Effector memory CD4-positive, alpha-beta T cell (primary cell): ENCODE results near the gene RGS8.
"Not testable (repeated sequence)": the region's sequence is repeated elsewhere in the genome, so short reads cannot be mapped to it uniquely, and the experiment has no call there.

Experiments used
- DNase-seq, 3 donors: peaks; one replicate each; pipeline ENCODE4 v3.0.0-alpha.2; 2020
- H3K27ac ChIP-seq: 2 replicates; pipeline ENCODE4 v1.7.0; 2013; ENCODE audit warnings: mild to moderate bottlenecking, low read length, moderate library complexity; ENCODE audit not compliant: insufficient read depth, poor library complexity, severe bottlenecking
- H3K27me3 ChIP-seq: replicated peaks from 2 replicates; pipeline ENCODE4 v1.7.0; 2013; ENCODE audit warnings: mild to moderate bottlenecking, low read length; ENCODE audit not compliant: insufficient read depth, control insufficient read depth, poor library complexity, severe bottlenecking
- H3K36me3 ChIP-seq: 2 replicates; pipeline ENCODE4 v1.7.0; 2013; ENCODE audit warnings: mild to moderate bottlenecking, low read length, moderate library complexity; ENCODE audit not compliant: control insufficient read depth, insufficient read depth
- H3K4me1 ChIP-seq: 2 replicates; pipeline ENCODE4 v1.7.0; 2013; ENCODE audit warnings: low read length, mild to moderate bottlenecking; ENCODE audit not compliant: control insufficient read depth, insufficient read depth, poor library complexity, severe bottlenecking
- H3K4me3 ChIP-seq: 2 replicates; pipeline ENCODE4 v1.7.0; 2013; ENCODE audit warnings: low read length, low read depth, mild to moderate bottlenecking; ENCODE audit not compliant: insufficient read depth, poor library complexity, severe bottlenecking
- H3K9me3 ChIP-seq: 2 replicates; pipeline ENCODE4 v1.7.0; 2013; ENCODE audit warnings: mild to moderate bottlenecking, low read length, moderate library complexity; ENCODE audit not compliant: control insufficient read depth

RGS8 gene

DNA sequence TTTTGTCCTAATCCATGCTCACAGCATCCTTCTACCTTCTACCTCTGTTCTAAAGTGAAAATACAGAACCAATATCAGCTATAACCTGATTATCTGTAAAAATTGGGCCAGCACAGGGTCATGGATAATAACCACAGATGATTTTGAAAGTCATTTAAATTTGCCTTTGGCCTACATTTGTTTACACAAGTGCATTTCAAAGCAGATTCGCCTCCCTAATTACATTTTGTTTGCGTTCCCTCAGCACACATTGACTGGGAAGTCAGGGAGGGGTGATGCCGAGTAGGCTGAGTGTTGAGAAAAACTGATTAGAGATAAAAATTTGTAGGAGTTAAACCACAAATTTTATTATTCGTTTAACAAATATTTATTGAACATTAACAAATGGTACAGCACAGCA, 19.2 kb upstream of the RGS8 start:
- Histone ChIP-seq H3K9me3 (no peaks in the 10 kb centered on the region), H3K27me3 (no peaks in the 10 kb centered on the region), H3K4me3 (no peak overlapping the region), H3K36me3 (no peaks in the 10 kb centered on the region), H3K27ac (no peak overlapping the region), H3K4me1 (no peaks in the 10 kb centered on the region)
- no peak for DNase-seq

DNA sequence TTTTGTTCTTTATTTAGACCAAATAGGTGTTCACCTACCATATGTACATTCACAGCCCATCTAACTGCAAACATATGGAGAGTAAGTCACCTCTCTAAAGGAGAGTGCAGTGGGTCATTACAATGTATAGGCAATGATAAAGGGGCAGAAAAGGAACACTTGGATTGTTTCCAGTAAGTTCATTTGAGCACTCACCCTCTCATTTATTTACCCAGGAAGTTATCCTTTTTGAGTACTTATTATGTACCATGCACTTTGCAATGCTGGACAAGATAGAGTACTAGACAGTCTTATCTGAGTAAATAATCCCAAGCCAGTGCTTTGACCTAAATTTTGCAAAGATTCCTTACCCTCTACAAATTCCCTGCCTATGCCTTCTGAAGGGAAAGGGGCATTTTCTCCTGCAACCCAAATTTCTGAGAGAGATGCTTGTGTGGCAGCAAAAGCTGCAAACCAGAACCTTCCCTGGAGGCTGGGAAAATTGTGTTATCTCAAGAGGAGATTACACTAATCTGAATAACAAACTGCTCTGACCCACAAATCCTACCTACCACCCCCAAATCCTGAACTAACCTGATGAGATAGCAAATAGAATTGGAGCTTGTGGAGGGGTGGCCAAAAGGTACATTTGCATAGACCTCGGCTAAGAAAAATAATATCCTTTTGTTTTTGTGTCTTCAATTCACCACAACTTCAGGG, 18.6 kb upstream of the RGS8 start:
- H3K36me3 ChIP-seq, result no peaks in the 10 kb centered on the region
- H3K4me1 ChIP-seq, result no peaks in the 10 kb centered on the region
- no peak overlapping the region for H3K27ac ChIP-seq
- H3K9me3 ChIP-seq, result no peaks in the 10 kb centered on the region
- H3K4me3 ChIP-seq, result no peak overlapping the region
- DNase-seq, result no peak
- no peaks in the 10 kb centered on the region for H3K27me3 ChIP-seq

DNA sequence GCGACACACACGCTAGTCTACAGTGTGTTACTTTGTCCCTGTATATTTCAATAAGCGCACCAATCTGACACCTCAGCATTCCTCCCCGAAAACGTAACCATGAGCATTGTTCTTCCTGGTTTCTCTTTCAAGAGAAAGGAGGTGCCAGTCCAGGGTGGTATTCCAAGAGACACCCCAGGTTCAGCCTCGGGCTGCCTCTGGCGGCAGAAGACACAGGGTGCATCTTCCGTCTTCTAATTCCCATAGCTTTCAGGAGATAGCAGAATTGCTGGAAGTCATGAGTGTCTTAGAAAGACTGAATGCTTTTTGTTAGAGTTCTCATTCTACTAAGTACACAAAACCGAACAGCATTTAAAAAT, 15.9 kb upstream of the RGS8 start:
- H3K9me3 ChIP-seq, result no peaks in the 10 kb centered on the region
- no peaks in the 10 kb centered on the region for H3K27me3 ChIP-seq
- no peaks in the 10 kb centered on the region for H3K4me1 ChIP-seq
- no peak overlapping the region for H3K4me3 ChIP-seq
- no peaks in the 10 kb centered on the region for H3K36me3 ChIP-seq
- no peak for DNase-seq
- no peak overlapping the region for H3K27ac ChIP-seq

- Histone ChIP-seq H3K4me3 (no peak overlapping the region), H3K27ac (no peak overlapping the region), H3K27me3 (no peaks in the 10 kb centered on the region), H3K4me1 (no peaks in the 10 kb centered on the region), H3K36me3 (no peaks in the 10 kb centered on the region), H3K9me3 (no peaks in the 10 kb centered on the region)
- no peak for DNase-seq
Measured at GRCh38 chr1:182699393-182700350, 15.3 kb upstream of the RGS8 start.

DNA sequence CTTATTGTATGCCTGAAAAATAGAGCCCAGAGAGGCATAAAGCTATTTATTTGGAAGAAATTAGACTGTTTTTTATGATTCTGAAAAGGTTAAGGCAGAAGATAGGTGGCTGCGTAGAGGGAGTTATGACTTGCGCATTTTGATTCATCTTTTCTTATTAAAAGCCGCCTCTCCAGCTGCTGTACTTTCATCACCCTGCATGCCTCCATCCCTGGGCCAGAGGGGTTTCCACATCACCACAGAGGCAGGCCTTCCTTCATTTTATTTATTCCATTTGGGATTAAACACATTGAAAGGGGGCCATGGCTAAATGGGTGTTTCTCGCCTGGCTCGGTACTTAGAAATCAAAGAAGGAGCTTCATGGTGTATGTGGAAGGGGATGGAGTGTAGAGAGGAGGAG, 14.6 kb upstream of the RGS8 start:
- no peak for DNase-seq
- H3K4me3 ChIP-seq, result no peak overlapping the region
- H3K27ac ChIP-seq, result no peak overlapping the region
- no peaks in the 10 kb centered on the region for H3K27me3 ChIP-seq
- H3K9me3 ChIP-seq, result no peaks in the 10 kb centered on the region
- no peaks in the 10 kb centered on the region for H3K36me3 ChIP-seq
- H3K4me1 ChIP-seq, result no peaks in the 10 kb centered on the region

GRCh38 chr1:182693139-182693538, 8.8 kb upstream of the RGS8 start:
- not testable (repeated sequence) for DNase-seq, H3K27ac ChIP-seq, H3K4me1 ChIP-seq, H3K4me3 ChIP-seq, H3K27me3 ChIP-seq, H3K36me3 ChIP-seq, H3K9me3 ChIP-seq

DNA sequence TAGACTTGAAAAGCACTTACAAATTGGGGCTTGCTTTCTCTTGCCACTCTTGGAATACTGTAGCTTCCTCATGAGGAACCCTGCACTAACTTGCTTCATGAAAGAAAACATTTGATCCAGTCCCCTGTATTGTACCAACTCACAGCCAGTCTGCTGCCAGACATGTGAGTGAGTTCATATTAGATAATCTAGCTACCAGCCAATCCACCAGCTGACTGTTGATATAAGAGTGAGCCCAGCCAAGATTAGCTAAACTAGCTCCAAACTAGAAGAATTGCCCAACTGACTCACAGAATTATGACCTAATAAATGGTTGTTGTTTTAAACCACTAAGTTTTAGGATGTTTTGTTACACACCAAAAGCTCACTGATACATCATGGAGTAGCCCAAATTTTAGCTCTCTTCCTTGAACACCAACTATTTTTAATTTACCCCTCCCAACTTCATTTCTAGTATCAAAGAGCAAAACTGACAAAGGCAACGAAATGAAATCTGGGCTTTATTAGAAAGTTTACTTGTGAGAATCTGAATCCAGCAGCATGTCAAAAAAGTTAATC, 6.6 kb upstream of the RGS8 start:
- Histone ChIP-seq H3K4me3 (no peak overlapping the region), H3K36me3 (no peaks in the 10 kb centered on the region), H3K4me1 (no peaks in the 10 kb centered on the region), H3K27me3 (no peaks in the 10 kb centered on the region), H3K9me3 (no peaks in the 10 kb centered on the region), H3K27ac (no peak overlapping the region)
- no peak for DNase-seq

DNA sequence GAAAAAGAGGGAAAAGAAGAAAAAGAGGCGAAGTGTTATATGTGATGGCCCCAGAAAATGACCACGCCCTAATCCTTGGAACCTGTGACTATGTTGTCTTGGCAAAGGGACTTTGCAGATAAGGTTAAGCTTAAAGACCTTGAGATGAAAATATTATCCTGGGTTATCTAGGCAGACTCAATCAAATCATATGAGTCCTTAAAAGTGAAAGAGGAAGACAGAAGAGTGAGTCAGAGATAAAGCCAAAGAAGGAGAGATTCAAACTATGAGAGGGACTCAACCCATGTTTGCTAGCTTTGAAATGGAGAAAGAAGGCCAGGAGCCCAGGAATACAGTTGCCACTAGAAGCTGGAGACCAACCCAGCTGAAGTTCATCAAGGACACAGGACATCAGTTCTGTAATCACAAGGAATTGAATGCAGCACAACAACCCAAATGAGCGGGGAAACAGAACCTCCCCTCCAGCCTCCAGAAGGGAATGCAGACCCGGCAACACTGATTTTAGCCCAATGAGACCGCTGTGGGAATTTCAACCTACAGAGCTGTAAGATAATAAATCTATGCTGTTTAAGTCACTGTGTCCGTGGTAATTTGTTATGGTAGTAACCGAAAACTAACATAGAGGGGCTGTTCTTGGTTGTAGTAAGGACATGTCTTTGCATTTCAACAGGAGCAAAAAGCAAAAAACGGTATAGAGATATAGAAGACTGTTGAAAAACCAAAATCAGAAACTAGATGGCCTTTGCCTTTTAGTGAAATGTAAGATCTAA, 4.2 kb upstream of the RGS8 start:
- Histone ChIP-seq H3K4me3 (no peak overlapping the region), H3K36me3 (no peaks in the 10 kb centered on the region), H3K27me3 (no peaks in the 10 kb centered on the region), H3K9me3 (no peaks in the 10 kb centered on the region), H3K27ac (no peak overlapping the region), H3K4me1 (no peaks in the 10 kb centered on the region)
- no peak for DNase-seq

DNA sequence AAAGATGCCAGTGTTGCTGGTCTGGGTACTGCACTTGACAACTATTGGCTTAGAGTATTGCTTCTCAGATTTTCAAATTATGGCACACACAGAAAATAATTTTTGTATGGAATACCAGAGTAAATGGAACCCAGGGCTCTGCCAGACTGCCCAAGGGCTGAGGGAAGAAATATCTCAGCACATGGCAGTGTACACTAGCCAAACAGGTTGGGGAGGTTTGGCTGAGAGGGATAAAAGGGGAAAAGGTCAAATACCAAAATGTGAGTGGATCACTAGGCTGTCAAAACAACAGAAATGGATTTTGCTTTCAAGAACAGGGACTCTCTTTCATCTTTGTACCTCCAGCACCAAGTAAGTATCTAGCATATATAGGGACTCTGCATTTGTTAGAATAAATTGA, 3.0 kb upstream of the RGS8 start:
- Histone ChIP-seq H3K9me3 (no peaks in the 10 kb centered on the region), H3K4me3 (no peak overlapping the region), H3K27me3 (no peaks in the 10 kb centered on the region), H3K27ac (no peak overlapping the region), H3K36me3 (no peaks in the 10 kb centered on the region), H3K4me1 (no peaks in the 10 kb centered on the region)
- no peak for DNase-seq
